Glutamatergic neuron (in vitro differentiated cells): ENCODE results near the gene ARMH1. TPM values are rescaled to one million over a fixed set of nuclear protein-coding genes. Genes with fewer than 3 reads are reported as not detected.

Experiments used
- DNase-seq: peaks from one replicate; pipeline ENCODE4 v3.0.0; 2022
- H3K27ac Mint-ChIP-seq: one replicate; pipeline ENCODE4 v1.8.0; 2020; ENCODE audit warnings: mild to moderate bottlenecking, mixed read lengths, inconsistent platforms; ENCODE audit not compliant: unreplicated experiment
- H3K27me3 Mint-ChIP-seq: one replicate; pipeline ENCODE4 v1.8.0; 2020; ENCODE audit warnings: mild to moderate bottlenecking, moderate library complexity, mixed read lengths, inconsistent platforms; ENCODE audit not compliant: unreplicated experiment
- H3K36me3 Mint-ChIP-seq: one replicate; pipeline ENCODE4 v1.8.0; 2020; ENCODE audit warnings: mild to moderate bottlenecking, mixed read lengths, inconsistent platforms; ENCODE audit not compliant: unreplicated experiment
- H3K4me1 Mint-ChIP-seq: one replicate; pipeline ENCODE4 v1.8.0; 2020; ENCODE audit warnings: mild to moderate bottlenecking, low read depth, mixed read lengths, inconsistent platforms; ENCODE audit not compliant: unreplicated experiment
- H3K4me3 Mint-ChIP-seq: one replicate; pipeline ENCODE4 v1.8.0; 2020; ENCODE audit warnings: mild to moderate bottlenecking, mixed read lengths, inconsistent platforms; ENCODE audit not compliant: unreplicated experiment
- H3K9me3 Mint-ChIP-seq: one replicate; pipeline ENCODE4 v1.8.0; 2020; ENCODE audit warnings: mild to moderate bottlenecking, moderate library complexity, mixed read lengths, inconsistent platforms; ENCODE audit not compliant: unreplicated experiment
- total RNA-seq: library from RNA; stranded (reverse); fragmentation: NEBNext Ultra II Directional; extraction: Animal tissue kit (Norgen Biotek cat#: 25700); gene quantifications from one replicate; pipeline ENCODE4 v1.2.1, GENCODE V29; 2021; ENCODE audit not compliant: unreplicated experiment
- TF ChIP-seq, protein P1 (sequence below): fragments of 200-600 bp; sonication (generic); IDR thresholded peaks from one replicate; pipeline ENCODE4 v1.5.0; 2021; ENCODE audit not compliant: partially characterized antibody, unreplicated experiment

Gene ARMH1
- total RNA-seq, 1 donor from 2014 or later: 4.9 TPM

GRCh38 chr1:44660176-44660575 is 14.3 kb upstream of the ARMH1 start:
- H3K27ac Mint-ChIP-seq: no peak overlapping the region
- peaks cover 2% of the 10 kb centered on the region for H3K27me3 Mint-ChIP-seq
- H3K4me1 Mint-ChIP-seq: peaks cover 1% of the 10 kb centered on the region
- H3K4me3 Mint-ChIP-seq: no peak overlapping the region
- DNase-seq: no peak
- H3K36me3 Mint-ChIP-seq: no peaks in the 10 kb centered on the region
- TF ChIP-seq, protein P1, sequence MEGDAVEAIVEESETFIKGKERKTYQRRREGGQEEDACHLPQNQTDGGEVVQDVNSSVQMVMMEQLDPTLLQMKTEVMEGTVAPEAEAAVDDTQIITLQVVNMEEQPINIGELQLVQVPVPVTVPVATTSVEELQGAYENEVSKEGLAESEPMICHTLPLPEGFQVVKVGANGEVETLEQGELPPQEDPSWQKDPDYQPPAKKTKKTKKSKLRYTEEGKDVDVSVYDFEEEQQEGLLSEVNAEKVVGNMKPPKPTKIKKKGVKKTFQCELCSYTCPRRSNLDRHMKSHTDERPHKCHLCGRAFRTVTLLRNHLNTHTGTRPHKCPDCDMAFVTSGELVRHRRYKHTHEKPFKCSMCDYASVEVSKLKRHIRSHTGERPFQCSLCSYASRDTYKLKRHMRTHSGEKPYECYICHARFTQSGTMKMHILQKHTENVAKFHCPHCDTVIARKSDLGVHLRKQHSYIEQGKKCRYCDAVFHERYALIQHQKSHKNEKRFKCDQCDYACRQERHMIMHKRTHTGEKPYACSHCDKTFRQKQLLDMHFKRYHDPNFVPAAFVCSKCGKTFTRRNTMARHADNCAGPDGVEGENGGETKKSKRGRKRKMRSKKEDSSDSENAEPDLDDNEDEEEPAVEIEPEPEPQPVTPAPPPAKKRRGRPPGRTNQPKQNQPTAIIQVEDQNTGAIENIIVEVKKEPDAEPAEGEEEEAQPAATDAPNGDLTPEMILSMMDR: no peak
- peaks cover 1% of the 10 kb centered on the region for H3K9me3 Mint-ChIP-seq

- no peak overlapping the region for H3K4me3 Mint-ChIP-seq
These were observed 12.5 kb upstream of the ARMH1 start for GRCh38 chr1:44661781-44662682.

GRCh38 chr1:44662683-44663030 is 11.9 kb upstream of the ARMH1 start:
- Mint-ChIP-seq H3K27me3 (peaks cover 2% of the 10 kb centered on the region), H3K27ac (no peak overlapping the region), H3K4me1 (peaks cover 1% of the 10 kb centered on the region), H3K9me3 (peaks cover 3% of the 10 kb centered on the region), H3K4me3 (no peak overlapping the region), H3K36me3 (no peaks in the 10 kb centered on the region)
- TF ChIP-seq, protein P1: no peak
- DNase-seq: no peak

More at GRCh38 chr1:44661781-44662682, 12.5 kb upstream of the ARMH1 start:
- Mint-ChIP-seq H3K27ac (no peak overlapping the region), H3K27me3 (peaks cover 2% of the 10 kb centered on the region), H3K36me3 (no peaks in the 10 kb centered on the region), H3K9me3 (peaks cover 1% of the 10 kb centered on the region), H3K4me1 (peaks cover 1% of the 10 kb centered on the region)
- no peak for DNase-seq
- TF ChIP-seq, protein P1: no peak

- no peaks in the 10 kb centered on the region for H3K36me3 Mint-ChIP-seq
- no peak overlapping the region for H3K27ac Mint-ChIP-seq
These were observed 11.1 kb upstream of the ARMH1 start for GRCh38 chr1:44663417-44663816.

More at GRCh38 chr1:44663417-44663816, 11.1 kb upstream of the ARMH1 start:
- no peak overlapping the region for H3K4me3 Mint-ChIP-seq
- H3K9me3 Mint-ChIP-seq: peaks cover 3% of the 10 kb centered on the region
- TF ChIP-seq, protein P1: no peak
- peaks cover 2% of the 10 kb centered on the region for H3K27me3 Mint-ChIP-seq
- H3K4me1 Mint-ChIP-seq: peaks cover 1% of the 10 kb centered on the region
- no peak for DNase-seq
